Fibroblast of the aortic adventitia (primary cell): ENCODE data around the gene LOC128125822.

Source experiments
- DNase-seq: peaks from one replicate; pipeline ENCODE4 v3.0.0-alpha.2; 2010; ENCODE audit warnings: low read depth
- H3K4me3 ChIP-seq: 2 replicates; pipeline ENCODE4 v1.5.1; 2011; ENCODE audit warnings: low read depth, mild to moderate bottlenecking, control low read depth, low read length, moderate library complexity
- TF ChIP-seq, protein P1 (sequence below): IDR thresholded peaks from 2 replicates; pipeline ENCODE4 v1.5.1; 2011; ENCODE audit warnings: mild to moderate bottlenecking, low read length, control low read depth, inconsistent platforms; ENCODE audit not compliant: insufficient read depth

Gene LOC128125822

GRCh38 chr6:63565727-63566596 lies 6.3 kb upstream of the LOC128125822 start:
- peak; percentile 87 for DNase-seq
- TF ChIP-seq, protein P1, sequence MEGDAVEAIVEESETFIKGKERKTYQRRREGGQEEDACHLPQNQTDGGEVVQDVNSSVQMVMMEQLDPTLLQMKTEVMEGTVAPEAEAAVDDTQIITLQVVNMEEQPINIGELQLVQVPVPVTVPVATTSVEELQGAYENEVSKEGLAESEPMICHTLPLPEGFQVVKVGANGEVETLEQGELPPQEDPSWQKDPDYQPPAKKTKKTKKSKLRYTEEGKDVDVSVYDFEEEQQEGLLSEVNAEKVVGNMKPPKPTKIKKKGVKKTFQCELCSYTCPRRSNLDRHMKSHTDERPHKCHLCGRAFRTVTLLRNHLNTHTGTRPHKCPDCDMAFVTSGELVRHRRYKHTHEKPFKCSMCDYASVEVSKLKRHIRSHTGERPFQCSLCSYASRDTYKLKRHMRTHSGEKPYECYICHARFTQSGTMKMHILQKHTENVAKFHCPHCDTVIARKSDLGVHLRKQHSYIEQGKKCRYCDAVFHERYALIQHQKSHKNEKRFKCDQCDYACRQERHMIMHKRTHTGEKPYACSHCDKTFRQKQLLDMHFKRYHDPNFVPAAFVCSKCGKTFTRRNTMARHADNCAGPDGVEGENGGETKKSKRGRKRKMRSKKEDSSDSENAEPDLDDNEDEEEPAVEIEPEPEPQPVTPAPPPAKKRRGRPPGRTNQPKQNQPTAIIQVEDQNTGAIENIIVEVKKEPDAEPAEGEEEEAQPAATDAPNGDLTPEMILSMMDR, result no peak

GRCh38 chr6:63567966-63568365 lies 4.3 kb upstream of the LOC128125822 start:
- H3K4me3 ChIP-seq, result no peak overlapping the region
- DNase-seq, result no peak
- TF ChIP-seq, protein P1, result no peak

More at GRCh38 chr6:63565727-63566596, 6.3 kb upstream of the LOC128125822 start:
- H3K4me3 ChIP-seq, result no peak overlapping the region

DNA sequence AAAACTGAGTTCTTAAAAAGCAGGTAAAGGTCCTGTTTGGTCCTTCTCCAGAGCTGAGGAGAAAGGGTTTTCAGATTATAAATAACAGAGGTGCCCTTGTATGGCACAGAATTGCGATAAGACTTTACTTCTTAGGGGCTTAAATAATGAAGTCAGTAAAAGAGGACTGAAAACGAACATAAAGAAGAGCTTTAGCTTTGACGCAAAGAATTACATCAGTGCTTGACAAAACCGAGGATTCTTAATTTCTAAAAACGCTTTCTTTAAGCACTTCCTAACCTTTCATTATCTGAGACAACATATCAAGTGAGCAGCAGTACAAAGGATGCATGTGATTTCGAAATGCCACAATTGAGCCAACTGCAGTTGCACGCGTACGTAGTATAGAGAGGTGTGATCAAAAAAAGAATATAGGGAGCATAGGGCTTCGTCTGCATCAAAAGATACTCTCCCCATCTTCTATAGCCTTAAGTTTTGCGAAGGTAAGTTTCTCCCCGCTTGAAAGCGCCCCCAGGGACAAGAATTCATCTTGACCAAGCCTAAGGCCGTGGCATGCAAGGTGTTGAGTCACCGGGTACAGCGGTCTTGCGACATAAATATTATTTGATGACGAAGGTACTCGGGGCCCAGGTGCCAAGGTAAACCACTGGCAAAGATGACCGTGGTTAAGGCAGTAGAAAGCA lies 778 bp upstream of the LOC128125822 start:
- H3K4me3 ChIP-seq, result peak overlapping the region; percentile 71
- TF ChIP-seq, protein P1, result peak; percentile 3
- DNase-seq, result peak; percentile 88

GRCh38 chr6:63572747-63573075 lies 431 bp downstream of the LOC128125822 start:
- no peak for DNase-seq
- peak overlapping the region; percentile 86 for H3K4me3 ChIP-seq
- TF ChIP-seq, protein P1, result no peak

DNA sequence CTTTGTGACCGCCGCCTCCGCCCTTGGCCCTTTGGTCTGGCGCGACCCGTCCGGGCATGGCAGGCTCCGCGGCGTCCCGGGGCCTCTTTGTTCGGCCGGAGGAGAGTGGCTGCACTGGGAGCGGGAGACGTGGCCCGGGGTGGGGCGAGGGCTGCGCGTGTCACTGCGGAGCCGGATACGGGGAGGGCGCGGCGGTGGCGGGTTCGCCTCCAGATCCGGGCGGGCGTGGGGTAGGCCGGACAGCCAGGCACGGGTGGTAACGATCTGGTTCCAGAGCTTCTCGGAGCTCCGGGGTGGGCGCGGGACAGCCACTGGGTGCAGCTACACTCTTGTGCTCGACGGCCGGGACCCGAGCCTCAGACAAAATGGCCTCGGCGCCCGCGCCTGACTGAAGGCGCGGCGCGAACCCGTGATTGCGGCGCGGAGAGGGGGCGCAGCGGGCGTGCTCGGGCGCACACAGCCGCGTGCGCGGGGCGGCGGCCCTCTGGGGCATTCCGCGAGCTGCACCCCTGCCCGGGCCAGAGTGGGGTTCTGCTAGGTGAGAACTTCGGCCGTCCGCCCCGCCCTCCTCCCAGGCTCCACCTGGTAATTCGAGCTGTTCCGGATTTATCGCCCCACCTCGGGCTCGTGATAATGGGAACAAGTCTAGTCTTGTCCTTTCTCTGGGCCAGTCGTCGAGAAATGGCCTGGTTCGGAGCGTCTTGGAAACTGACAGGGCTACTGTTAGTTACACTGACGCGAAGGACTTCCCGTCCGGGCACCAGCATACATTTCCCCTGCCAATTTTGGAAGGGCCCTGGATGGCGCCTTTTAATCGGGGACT lies 1.0 kb downstream of the LOC128125822 start:
- H3K4me3 ChIP-seq, result peak overlapping the region; percentile 86
- DNase-seq, result peak; percentile 76
- TF ChIP-seq, protein P1, result no peak

GRCh38 chr6:63573899-63574553 lies 1.7 kb downstream of the LOC128125822 start:
- TF ChIP-seq, protein P1, result peak; percentile 67
- H3K4me3 ChIP-seq, result peak overlapping the region; percentile 86
- DNase-seq, result peak; percentile 77
